ENCODE results near the gene KIF16B. TPM values are rescaled to one million over a fixed set of nuclear protein-coding genes. Genes with fewer than 3 reads are reported as not detected.

The KIF16B gene
- total RNA-seq, 6 donors from 2014 or later = 18.4 to 114 (median 26.3) TPM

DNA sequence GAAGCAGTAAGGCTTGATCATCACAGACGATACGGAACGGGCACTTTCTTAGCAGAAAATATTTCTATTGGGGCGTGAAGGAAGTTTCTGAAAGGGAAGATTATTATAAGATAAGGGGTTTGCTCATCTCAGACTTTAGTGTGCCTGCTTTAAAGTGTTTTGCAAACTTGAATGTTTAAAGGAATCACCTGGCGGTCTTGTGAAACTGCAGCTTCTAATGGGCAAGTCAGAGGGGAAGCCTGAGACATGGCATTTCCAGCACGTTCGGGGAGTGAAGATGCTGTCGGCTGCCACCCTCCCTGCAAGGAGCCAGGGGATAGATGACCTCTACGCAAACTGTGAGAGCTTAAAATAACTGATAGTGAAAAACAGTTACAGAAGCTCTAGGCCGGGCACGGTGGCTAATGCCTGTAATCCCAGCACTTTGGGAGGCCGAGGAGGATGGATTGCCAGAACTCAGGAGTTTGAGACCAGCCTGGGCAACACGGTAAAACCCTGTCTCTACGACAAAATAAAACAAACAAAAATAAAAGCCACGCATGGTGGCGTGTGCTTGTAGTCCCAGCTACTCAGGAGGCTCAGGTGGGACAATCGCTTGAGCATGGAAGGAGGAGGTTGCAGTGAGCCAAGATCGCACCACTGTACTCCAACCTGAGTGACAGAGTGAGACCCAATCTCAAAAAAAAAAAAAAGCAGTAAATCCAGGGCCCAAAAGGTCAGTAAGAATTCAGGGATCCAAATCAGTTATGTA lies 2.3 kb upstream of the KIF16B start:
- Histone ChIP-seq H3K4me3 (peak overlapping the region; percentile 36 to 60 (median 54)), H3K36me3 (no peaks in the 10 kb centered on the region), H3K27ac (peak overlapping the region; percentile 23 to 75 (median 49)), H3K9me3 (no peaks in the 10 kb centered on the region), H3K27me3 (no peaks in the 10 kb centered on the region), H3K4me1 (peaks cover 11 to 42% (median 37%) of the 10 kb centered on the region in 4 donors)
- DNase-seq (no peak), ATAC-seq (ENCODE audit: low FRiP score in 2 of 2) (no peak)
- TF ChIP-seq POLR2AphosphoS5 (IDR thresholded peaks at IDR 0.05) (no peak), CTCF (IDR thresholded peaks at IDR 0.05) (no peak), EP300 (IDR thresholded peaks at IDR 0.05) (no peak), POLR2A (IDR thresholded peaks at IDR 0.05) (no peak)
- WGBS, 2 donors = 34 to 41% methylated on average over 18 of the region's 18 CpGs

- H3K9me3 ChIP-seq = no peaks in the 10 kb centered on the region
- DNase-seq (peak; percentile 83 to 93), ATAC-seq (ENCODE audit: low FRiP score in 2 of 2) (peak; percentile 86 to 90)
- H3K27me3 ChIP-seq = no peaks in the 10 kb centered on the region
- H3K4me3 ChIP-seq = peak overlapping the region; percentile 36 to 60 (median 54)
- 9 to 19% methylated on average over 12 to 38 of the region's 39 CpGs for WGBS, 2 donors
- peaks cover 11 to 44% (median 35%) of the 10 kb centered on the region in 4 donors for H3K4me1 ChIP-seq
- peak overlapping the region; percentile 23 to 75 (median 49) for H3K27ac ChIP-seq
- TF ChIP-seq POLR2A (IDR thresholded peaks at IDR 0.05) (peak in 1 of 4 donors; percentile 12), POLR2AphosphoS5 (IDR thresholded peaks at IDR 0.05) (no peak), CTCF (IDR thresholded peaks at IDR 0.05) (no peak), EP300 (IDR thresholded peaks at IDR 0.05) (no peak)
- H3K36me3 ChIP-seq = no peaks in the 10 kb centered on the region
Measured at GRCh38 chr20:16574656-16575355, 1.6 kb upstream of the KIF16B start.

GRCh38 chr20:16571333-16571732 lies 1.9 kb downstream of the KIF16B start:
- ATAC-seq (ENCODE audit: low FRiP score in 2 of 2) (no peak), DNase-seq (no peak)
- 91 to 94% methylated on average over 5 of the region's 5 CpGs for WGBS, 2 donors
- Histone ChIP-seq H3K27ac (no peak overlapping the region), H3K4me3 (peak overlapping the region in 1 of 4 donors; percentile 76), H3K27me3 (no peaks in the 10 kb centered on the region), H3K9me3 (no peaks in the 10 kb centered on the region), H3K36me3 (no peaks in the 10 kb centered on the region), H3K4me1 (peaks cover 11 to 50% (median 36%) of the 10 kb centered on the region in 4 donors)
- TF ChIP-seq CTCF (IDR thresholded peaks at IDR 0.05) (no peak), EP300 (IDR thresholded peaks at IDR 0.05) (no peak), POLR2AphosphoS5 (IDR thresholded peaks at IDR 0.05) (no peak), POLR2A (IDR thresholded peaks at IDR 0.05) (no peak)

DNA sequence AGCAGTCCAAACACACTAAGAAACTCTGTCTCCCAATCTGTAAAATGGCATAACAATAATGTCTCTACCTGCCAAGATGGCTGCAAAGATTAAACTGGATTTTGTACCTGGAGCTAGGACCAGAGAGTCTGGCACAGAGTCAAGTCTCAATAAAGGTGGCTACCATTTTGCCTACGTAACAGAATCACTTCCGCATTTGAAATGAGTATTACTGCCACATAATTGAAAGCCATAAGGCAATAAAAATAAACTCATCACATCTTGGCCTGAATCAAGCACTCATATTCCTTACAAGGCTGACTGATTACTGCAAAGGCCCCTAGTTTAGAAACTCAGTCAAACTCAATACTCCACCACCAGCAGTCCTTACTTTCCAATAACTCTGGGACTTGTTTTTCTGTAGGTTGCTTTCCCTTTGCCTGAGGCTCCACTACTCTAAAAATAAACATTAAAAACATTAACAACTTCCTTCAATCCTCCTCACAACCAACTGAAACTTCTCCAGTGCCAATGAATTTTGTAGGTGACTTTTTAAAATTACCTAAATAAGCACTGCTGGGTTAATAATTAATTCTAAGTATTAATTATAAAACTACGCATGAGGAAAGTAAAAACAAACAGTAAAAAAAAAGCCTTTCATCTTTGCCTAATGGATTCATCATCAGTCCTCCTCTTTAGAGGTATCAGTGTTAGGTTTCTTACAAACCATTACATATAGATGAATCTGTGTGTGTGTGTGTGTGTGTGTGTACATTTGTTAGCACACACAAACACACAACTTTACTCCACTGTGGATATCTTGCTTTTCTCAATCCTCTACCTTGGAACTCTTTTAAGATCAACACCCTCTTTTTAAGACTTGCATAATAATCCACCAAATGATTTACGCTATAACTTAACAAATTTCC lies 3.7 kb downstream of the KIF16B start:
- no peak for DNase-seq
- 70 to 77% methylated on average over 4 of the region's 4 CpGs for WGBS, 2 donors
- Histone ChIP-seq H3K27ac (peak overlapping the region in 1 of 4 donors; percentile 2), H3K4me3 (no peak overlapping the region), H3K36me3 (no peaks in the 10 kb centered on the region), H3K4me1 (peaks cover 3 to 37% (median 28%) of the 10 kb centered on the region in 4 donors), H3K27me3 (no peaks in the 10 kb centered on the region), H3K9me3 (no peaks in the 10 kb centered on the region)
- TF ChIP-seq POLR2A (IDR thresholded peaks at IDR 0.05) = no peak
- TF ChIP-seq EP300 (IDR thresholded peaks at IDR 0.05) = no peak
- ATAC-seq (ENCODE audit: low FRiP score in 2 of 2) = no peak
